ENCODE results near the gene MRPS23. TPM values are rescaled to one million over a fixed set of nuclear protein-coding genes. Genes with fewer than 3 reads are reported as not detected.

MRPS23 gene
- total and polyA plus RNA-seq, 12 donors: 9.9 to 132 (median 75.5) TPM

DNA sequence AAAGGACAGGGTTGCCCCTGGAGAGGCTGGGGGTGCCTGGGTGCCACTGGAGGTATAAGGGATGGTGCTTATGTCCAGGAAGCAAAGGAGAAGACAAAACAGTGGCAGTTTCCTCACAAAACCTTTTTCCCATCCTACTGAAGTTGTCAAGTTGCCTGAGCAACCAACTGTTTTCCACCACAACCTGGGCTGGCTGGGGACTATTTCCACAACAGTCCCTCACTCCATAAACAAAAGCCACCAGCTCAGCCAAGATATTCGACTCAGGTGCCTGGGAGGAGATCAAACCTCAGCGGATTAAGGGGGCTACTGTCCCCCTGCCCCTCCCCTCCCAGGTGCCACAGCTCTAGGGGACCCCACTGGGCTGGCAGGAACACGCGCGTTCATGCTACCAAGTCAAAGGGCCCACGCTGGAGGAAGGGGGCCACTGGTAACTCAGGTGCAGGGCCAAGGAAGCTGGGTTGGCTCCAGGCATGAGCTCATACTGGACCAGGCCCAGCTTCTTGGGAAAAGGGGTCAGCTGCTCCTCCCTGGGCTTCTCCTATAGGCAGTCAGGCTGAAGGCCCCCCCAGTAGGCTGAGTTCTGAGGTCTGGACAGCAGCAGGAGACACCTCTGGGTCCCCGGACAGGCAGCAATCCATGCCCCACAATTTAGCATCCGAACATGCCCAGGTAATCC is 45.7 kb upstream of the MRPS23 start:
- Histone ChIP-seq H3K4me1 (peaks cover 55 to 99% (median 85%) of the 10 kb centered on the region in 9 donors), H3K9me3 (no peaks in the 10 kb centered on the region), H3K4me3 (no peak overlapping the region), H3K27me3 (no peaks in the 10 kb centered on the region), H3K36me3 (peaks cover 0 to 5% (median 0%) of the 10 kb centered on the region in 9 donors), H3K27ac (peak overlapping the region; percentile 91 to 99 (median 94))
- ATAC-seq (peak in 5 of 8 donors; percentile 6 to 32 (median 14)), DNase-seq (peak; percentile 64 to 74)
- intact Hi-C loops (cut with DNase I): loop anchor here in 3 of 10 donors (2.0 to 10.0 kb wide), 3 partner anchors 21 to 59 kb away; partner anchors contain the start of gene CUEDC1 (in 1 of the 3)
- 29 to 47% methylated on average over 8 of the region's 8 CpGs for WGBS, 2 donors
- TF ChIP-seq, protein P1, sequence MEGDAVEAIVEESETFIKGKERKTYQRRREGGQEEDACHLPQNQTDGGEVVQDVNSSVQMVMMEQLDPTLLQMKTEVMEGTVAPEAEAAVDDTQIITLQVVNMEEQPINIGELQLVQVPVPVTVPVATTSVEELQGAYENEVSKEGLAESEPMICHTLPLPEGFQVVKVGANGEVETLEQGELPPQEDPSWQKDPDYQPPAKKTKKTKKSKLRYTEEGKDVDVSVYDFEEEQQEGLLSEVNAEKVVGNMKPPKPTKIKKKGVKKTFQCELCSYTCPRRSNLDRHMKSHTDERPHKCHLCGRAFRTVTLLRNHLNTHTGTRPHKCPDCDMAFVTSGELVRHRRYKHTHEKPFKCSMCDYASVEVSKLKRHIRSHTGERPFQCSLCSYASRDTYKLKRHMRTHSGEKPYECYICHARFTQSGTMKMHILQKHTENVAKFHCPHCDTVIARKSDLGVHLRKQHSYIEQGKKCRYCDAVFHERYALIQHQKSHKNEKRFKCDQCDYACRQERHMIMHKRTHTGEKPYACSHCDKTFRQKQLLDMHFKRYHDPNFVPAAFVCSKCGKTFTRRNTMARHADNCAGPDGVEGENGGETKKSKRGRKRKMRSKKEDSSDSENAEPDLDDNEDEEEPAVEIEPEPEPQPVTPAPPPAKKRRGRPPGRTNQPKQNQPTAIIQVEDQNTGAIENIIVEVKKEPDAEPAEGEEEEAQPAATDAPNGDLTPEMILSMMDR (IDR thresholded peaks at IDR 0.05): no peak

DNA sequence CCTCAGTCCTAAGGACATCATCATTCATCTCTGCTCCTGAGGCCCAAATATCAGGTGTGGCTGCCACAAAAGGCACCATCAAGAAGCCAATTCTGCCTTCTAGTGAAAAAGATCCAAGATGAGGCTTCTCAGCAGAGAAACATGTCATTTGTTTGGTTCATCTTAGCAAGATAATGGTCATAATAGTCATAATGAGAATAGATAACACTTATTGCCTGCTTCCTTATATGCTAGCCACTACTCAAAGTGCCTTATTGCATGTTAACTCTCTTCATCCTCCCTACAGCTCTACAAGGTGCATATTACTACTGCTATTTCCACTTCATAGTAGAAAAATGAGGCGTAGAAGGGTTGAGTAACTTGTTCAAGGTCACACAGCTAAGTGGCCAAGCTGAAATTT is 45.0 kb upstream of the MRPS23 start:
- TF ChIP-seq, protein P1 (IDR thresholded peaks at IDR 0.05): no peak
- ATAC-seq: no peak
- Histone ChIP-seq H3K4me1 (peaks cover 54 to 99% (median 85%) of the 10 kb centered on the region in 9 donors), H3K36me3 (peaks cover 0 to 5% (median 0%) of the 10 kb centered on the region in 9 donors), H3K27ac (peak overlapping the region; percentile 91 to 99 (median 94)), H3K9me3 (no peaks in the 10 kb centered on the region), H3K27me3 (no peaks in the 10 kb centered on the region), H3K4me3 (no peak overlapping the region)
- intact Hi-C loops (cut with DNase I): loop anchor here in 9 of 10 donors (2.0 to 10.0 kb wide), 8 partner anchors 20 to 92 kb away; partner anchors contain the start of genes CUEDC1 (in 3 of the 9), VEZF1 (in 3 of the 9) and MRPS23 (in 1 of the 9)
- DNase-seq: no peak
- WGBS, 2 donors: 79 to 86% methylated on average over 1 of the region's 1 CpG

DNA sequence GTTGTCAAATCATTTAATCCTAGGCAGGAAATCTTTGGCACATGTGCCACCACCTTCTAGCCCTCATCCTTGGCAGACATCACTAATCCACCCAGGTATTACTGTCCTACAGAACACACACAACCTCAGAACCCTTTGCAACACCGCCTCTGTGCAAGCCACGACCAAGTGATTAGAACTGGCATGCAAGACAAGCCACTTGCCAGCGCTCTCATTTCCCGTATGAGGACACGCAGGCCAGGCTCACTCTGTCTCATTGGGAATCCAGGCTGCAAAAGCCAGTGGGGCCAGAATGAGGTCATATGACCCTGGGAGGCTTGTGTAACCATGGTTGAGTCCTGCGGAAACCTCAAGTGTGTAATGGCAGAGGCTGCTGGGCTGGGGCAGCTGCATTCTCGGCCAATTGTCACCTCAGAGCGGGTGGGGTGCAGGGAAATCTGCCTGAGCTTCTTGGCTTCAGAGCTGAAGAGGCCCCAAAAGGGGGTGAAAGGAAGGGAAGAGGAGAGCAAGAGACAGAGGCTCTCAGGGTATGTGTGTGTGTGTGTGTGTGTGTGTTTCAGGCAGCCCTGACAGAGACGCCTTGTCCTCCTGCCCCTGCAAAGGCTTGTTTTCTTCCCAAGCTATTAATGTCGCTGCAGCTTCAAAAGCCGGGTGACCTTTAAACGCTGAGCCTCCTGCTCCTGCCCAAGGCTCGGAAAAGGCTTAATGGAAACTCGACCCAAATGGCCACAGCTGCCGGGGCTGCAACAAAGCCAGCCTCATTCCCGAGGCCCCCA is 43.2 kb upstream of the MRPS23 start:
- Histone ChIP-seq H3K27ac (peak overlapping the region; percentile 91 to 99 (median 94)), H3K4me1 (peaks cover 42 to 97% (median 81%) of the 10 kb centered on the region in 9 donors), H3K27me3 (no peaks in the 10 kb centered on the region), H3K9me3 (no peaks in the 10 kb centered on the region), H3K4me3 (peak overlapping the region; percentile 4 to 53 (median 42)), H3K36me3 (peaks cover 0 to 5% (median 0%) of the 10 kb centered on the region in 9 donors)
- TF ChIP-seq, protein P1 (IDR thresholded peaks at IDR 0.05): peak in 1 of 9 donors; percentile 14
- DNase-seq: peak; percentile 82 to 94
- WGBS, 2 donors: 6 to 9% methylated on average over 16 of the region's 16 CpGs
- intact Hi-C loops (cut with DNase I): loop anchor here in 9 of 10 donors (1.0 to 10.0 kb wide), 12 partner anchors 18 to 102 kb away; partner anchors contain the start of genes CUEDC1 (in 4 of the 9), VEZF1 (in 4 of the 9) and MRPS23 (in 2 of the 9)
- peak; percentile 82 to 92 (median 86) for ATAC-seq

Measured in heart right ventricle (tissue), 16 donors.